Measurements from ENCODE around the gene LSM2. TPM values are rescaled to one million over a fixed set of nuclear protein-coding genes. Genes with fewer than 3 reads are reported as not detected.
"Not testable (repeated sequence)": the region's sequence is repeated elsewhere in the genome, so short reads cannot be mapped to it uniquely, and the experiment has no call there.

The LSM2 gene
- total RNA-seq, 1 experiment from 2014 or later, result 56.3 TPM

- Histone ChIP-seq H3K36me3 (ENCODE audit: control insufficient read depth, insufficient read depth, low read length) (peaks cover 7% of the 10 kb centered on the region), H3K9me3 (no peaks in the 10 kb centered on the region), H3K4me3 (ENCODE audit: low read depth, low read length) (no peak overlapping the region), H3K27me3 (replicated peaks; ENCODE audit: control insufficient read depth, insufficient read depth, low read length) (no peaks in the 10 kb centered on the region), H3K4me1 (peaks cover 26% of the 10 kb centered on the region)
- no TSS peak for BruUV-seq (replicated peaks)
- Mint-ChIP-seq H3K9me3 (ENCODE audit: unreplicated experiment) (no peaks in the 10 kb centered on the region), H3K4me1 (ENCODE audit: low read depth, unreplicated experiment) (peaks cover 21% of the 10 kb centered on the region), H3K27ac (ENCODE audit: unreplicated experiment) (no peak overlapping the region), H3K4me3 (ENCODE audit: unreplicated experiment) (no peak overlapping the region), H3K36me3 (ENCODE audit: insufficient read depth, unreplicated experiment) (peaks cover 74% of the 10 kb centered on the region), H3K27me3 (ENCODE audit: insufficient read depth, unreplicated experiment) (no peaks in the 10 kb centered on the region)
- POLR2A ChIA-PET, result no interaction called here
- CTCF ChIA-PET, result no interaction called here
- TF ChIP-seq CTCF (IDR thresholded peaks at IDR 0.05; ENCODE audit: insufficient read depth in 1 of 2, low read depth in 1 of 2, low read length in 1 of 2, severe bottlenecking in 1 of 2, unreplicated experiment in 1 of 2), result no peak
- no peak for DNase-seq
- intact Hi-C loops (cut with micrococcal nuclease; ENCODE audit: unreplicated experiment), result no loop called here
Observed at GRCh38 chr6:31842053-31842452, 35.3 kb upstream of the LSM2 start.

GRCh38 chr6:31839779-31840126 is 33.0 kb upstream of the LSM2 start:
- DNase-seq; intact Hi-C loops (cut with micrococcal nuclease; ENCODE audit: unreplicated experiment); H3K27me3 Mint-ChIP-seq (ENCODE audit: insufficient read depth, unreplicated experiment); H3K9me3 ChIP-seq; H3K9me3 Mint-ChIP-seq (ENCODE audit: unreplicated experiment); CTCF ChIA-PET; H3K4me3 Mint-ChIP-seq (ENCODE audit: unreplicated experiment); H3K27ac Mint-ChIP-seq (ENCODE audit: unreplicated experiment); H3K27me3 ChIP-seq (replicated peaks; ENCODE audit: control insufficient read depth, insufficient read depth, low read length); H3K4me3 ChIP-seq (ENCODE audit: low read depth, low read length); BruUV-seq (replicated peaks); H3K36me3 ChIP-seq (ENCODE audit: control insufficient read depth, insufficient read depth, low read length): not testable (repeated sequence)
- POLR2A ChIA-PET, result interaction anchor here (0.6 to 1.0 kb wide), 4 partner anchors 12 to 99 kb away, joined by 3 to 7 read pairs (median 3); partner anchors contain the start of gene HSPA1B
- H3K4me1 Mint-ChIP-seq (ENCODE audit: low read depth, unreplicated experiment), result peaks cover 12% of the 10 kb centered on the region
- H3K36me3 Mint-ChIP-seq (ENCODE audit: insufficient read depth, unreplicated experiment), result peaks cover 88% of the 10 kb centered on the region
- H3K4me1 ChIP-seq, result peaks cover 13% of the 10 kb centered on the region

- ChIA-PET CTCF (interaction anchor here (0.6 kb wide), 1 partner anchor 357 kb away, joined by 3 read pairs; no protein-coding TSS in a partner anchor), POLR2A (interaction anchor here (0.6 kb wide), 1 partner anchor 18 kb away, joined by 7 read pairs; no protein-coding TSS in a partner anchor)
- DNase-seq, result no peak
- Histone ChIP-seq H3K9me3 (no peaks in the 10 kb centered on the region), H3K27me3 (replicated peaks; ENCODE audit: control insufficient read depth, insufficient read depth, low read length) (no peaks in the 10 kb centered on the region), H3K36me3 (ENCODE audit: control insufficient read depth, insufficient read depth, low read length) (peaks cover 9% of the 10 kb centered on the region), H3K4me3 (ENCODE audit: low read depth, low read length) (no peak overlapping the region), H3K4me1 (peaks cover 13% of the 10 kb centered on the region)
- peaks cover 18% of the 10 kb centered on the region for H3K4me1 Mint-ChIP-seq (ENCODE audit: low read depth, unreplicated experiment)
- TF ChIP-seq CTCF (IDR thresholded peaks at IDR 0.05; ENCODE audit: insufficient read depth in 1 of 2, low read depth in 1 of 2, low read length in 1 of 2, severe bottlenecking in 1 of 2, unreplicated experiment in 1 of 2), result no peak
- H3K9me3 Mint-ChIP-seq (ENCODE audit: unreplicated experiment), result no peaks in the 10 kb centered on the region
- BruUV-seq (replicated peaks), result no TSS peak
- H3K27me3 Mint-ChIP-seq (ENCODE audit: insufficient read depth, unreplicated experiment), result no peaks in the 10 kb centered on the region
- intact Hi-C loops (cut with micrococcal nuclease; ENCODE audit: unreplicated experiment), result no loop called here
- peaks cover 93% of the 10 kb centered on the region for H3K36me3 Mint-ChIP-seq (ENCODE audit: insufficient read depth, unreplicated experiment)
- peak overlapping the region; percentile 46 for H3K4me3 Mint-ChIP-seq (ENCODE audit: unreplicated experiment)
- no peak overlapping the region for H3K27ac Mint-ChIP-seq (ENCODE audit: unreplicated experiment)
Observed at GRCh38 chr6:31838968-31839367, 32.2 kb upstream of the LSM2 start.

GRCh38 chr6:31838114-31838553 is 31.4 kb upstream of the LSM2 start:
- intact Hi-C loops (cut with micrococcal nuclease; ENCODE audit: unreplicated experiment), result not testable (repeated sequence)

More at GRCh38 chr6:31838114-31838553, 31.4 kb upstream of the LSM2 start:
- H3K9me3 Mint-ChIP-seq (ENCODE audit: unreplicated experiment); H3K9me3 ChIP-seq; POLR2A ChIA-PET; DNase-seq; BruUV-seq (replicated peaks); H3K36me3 ChIP-seq (ENCODE audit: control insufficient read depth, insufficient read depth, low read length); H3K27ac Mint-ChIP-seq (ENCODE audit: unreplicated experiment); H3K27me3 ChIP-seq (replicated peaks; ENCODE audit: control insufficient read depth, insufficient read depth, low read length); H3K27me3 Mint-ChIP-seq (ENCODE audit: insufficient read depth, unreplicated experiment); H3K4me3 ChIP-seq (ENCODE audit: low read depth, low read length): not testable (repeated sequence)
- CTCF ChIA-PET, result interaction anchor here (0.6 kb wide), 1 partner anchor 358 kb away, joined by 3 read pairs; no protein-coding TSS in a partner anchor
- H3K4me1 ChIP-seq, result peaks cover 13% of the 10 kb centered on the region
- peaks cover 89% of the 10 kb centered on the region for H3K36me3 Mint-ChIP-seq (ENCODE audit: insufficient read depth, unreplicated experiment)
- H3K4me3 Mint-ChIP-seq (ENCODE audit: unreplicated experiment), result peak overlapping the region; percentile 96
- H3K4me1 Mint-ChIP-seq (ENCODE audit: low read depth, unreplicated experiment), result peaks cover 18% of the 10 kb centered on the region

Data from Caco-2 (cell line).